Stimulated activated CD4-positive, alpha-beta T cell treated with anti-CD3 and anti-CD28 coated beads, Interleukin-15, amount 100 ng/mL, for 48 hours (primary cell): ENCODE results near the gene CTCFL.

Experiments used
- DNase-seq, 2 donors: peaks; one replicate each; pipeline ENCODE4 v3.0.0-alpha.2; 2020; ENCODE audit warnings: low read depth in 2 of 2

Gene CTCFL

DNA sequence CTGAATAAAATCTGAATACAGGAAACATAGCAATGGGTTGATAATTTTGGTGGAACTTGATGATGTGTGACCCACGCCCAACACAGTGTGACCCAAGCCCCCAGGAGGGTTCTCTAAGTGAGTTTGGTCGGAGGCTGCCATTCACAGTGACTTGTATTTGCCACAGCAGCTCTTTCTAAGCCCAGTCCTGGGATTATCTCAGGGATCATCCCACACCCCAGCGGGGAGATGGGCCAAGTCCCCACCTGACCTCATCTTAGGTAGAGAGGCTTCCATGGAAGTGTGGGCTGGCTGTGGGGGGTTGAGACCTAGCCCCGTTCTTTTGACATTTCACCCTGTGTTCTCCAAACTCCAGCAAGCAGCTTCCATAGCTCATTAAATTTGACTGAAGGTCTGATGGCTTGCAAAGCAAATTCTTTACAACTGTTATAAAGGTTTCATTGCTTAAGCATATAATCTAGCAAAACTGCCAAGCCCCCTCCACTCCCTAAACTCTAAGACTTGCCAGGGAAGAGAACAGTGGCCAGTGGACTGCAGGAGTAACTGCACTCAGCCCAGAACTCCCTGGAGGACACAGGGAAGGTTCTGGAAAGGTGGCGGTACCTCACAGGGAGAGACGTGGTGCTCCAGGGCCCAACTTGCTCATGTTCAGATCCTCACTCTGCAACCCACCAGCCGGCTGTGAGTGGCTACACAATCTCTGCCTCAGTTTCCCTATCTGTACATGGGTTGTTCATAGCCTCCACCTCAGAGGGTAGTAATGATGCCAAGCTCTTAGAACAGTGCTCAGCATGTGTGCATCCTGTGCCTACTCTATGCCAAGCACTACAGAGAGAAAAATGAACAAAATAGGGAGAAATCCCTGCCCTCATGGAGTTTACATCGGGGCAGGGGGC is 35.0 kb upstream of the CTCFL start:
- no peak for DNase-seq

DNA sequence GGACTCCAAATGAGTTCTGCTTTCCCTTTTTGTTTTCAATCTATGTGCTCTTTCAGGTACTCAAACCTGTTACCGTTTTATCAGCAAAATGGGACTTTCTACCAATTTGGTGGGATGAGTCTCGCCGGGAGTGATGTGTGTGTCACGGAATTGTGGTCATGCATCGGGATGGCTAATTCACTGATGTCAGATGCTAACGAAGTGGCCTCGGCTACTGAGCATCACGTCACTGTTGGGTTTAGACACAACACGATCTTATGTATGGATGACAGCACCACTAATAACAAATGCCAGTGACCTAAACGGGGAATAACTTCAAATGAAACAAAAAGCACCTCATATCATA is 34.3 kb upstream of the CTCFL start:
- no peak for DNase-seq

DNA sequence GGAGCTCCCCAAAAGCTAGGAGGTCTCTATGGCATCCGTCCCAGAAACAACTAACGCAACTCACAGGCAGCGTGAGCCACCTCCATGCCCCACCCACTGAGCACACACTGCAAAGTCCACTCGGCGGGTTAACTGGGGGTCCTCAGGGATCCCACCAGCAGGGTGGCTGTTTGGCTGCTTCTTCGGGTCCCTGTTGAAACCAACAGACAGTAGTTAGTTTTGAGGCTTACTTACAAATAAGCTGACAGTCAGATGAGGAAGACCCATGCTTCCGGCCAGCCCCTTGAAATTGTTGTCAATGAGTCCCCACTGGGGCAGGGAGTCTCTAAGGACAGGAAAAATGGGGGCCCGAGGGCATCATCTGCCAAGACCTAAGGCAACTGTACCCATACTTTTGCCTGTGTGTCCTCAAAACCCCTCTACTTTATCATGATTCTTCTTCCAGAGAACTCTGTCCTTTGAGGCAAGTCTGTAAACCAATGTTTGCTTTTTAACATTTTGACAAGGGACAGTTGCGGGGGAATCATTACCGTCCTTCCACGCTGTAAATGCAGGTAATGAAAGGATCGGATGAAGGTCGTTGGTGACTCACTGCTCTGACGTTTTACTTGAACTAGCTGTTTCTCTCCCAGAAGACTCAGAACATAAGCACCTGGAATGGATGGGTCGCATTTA is 33.8 kb upstream of the CTCFL start:
- DNase-seq = no peak

DNA sequence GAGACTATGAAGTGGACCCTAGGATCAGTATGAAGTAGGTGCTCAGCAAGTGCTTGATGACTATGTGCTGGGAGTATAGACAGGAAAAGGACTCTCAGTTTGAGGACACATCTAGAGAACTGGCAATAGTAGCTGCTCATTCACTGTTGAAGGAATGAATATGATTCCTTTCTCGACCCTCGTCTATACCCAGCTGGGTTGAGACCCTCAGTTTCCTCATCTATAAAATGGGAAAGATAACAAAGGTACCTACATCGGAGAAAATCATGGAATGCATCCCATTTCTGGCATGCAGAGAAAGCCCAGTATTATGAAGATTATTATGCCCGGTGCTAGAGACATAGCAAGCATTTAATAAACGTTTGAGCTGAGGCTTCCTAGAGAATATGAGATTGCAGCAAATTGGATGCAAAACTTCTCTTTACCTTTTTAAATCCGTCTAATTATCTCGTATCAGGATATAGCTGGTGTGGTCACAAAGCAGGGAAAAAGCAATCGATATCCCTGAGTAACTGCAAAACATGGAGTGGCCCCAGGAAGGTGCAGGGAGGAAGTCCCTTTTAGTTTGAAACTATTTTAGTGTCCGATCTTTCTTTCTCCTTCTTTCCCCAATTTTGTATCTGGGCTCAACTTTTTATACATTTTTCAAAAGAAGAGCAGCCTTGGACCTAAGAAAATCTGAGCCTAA is 33.1 kb upstream of the CTCFL start:
- no peak for DNase-seq

DNA sequence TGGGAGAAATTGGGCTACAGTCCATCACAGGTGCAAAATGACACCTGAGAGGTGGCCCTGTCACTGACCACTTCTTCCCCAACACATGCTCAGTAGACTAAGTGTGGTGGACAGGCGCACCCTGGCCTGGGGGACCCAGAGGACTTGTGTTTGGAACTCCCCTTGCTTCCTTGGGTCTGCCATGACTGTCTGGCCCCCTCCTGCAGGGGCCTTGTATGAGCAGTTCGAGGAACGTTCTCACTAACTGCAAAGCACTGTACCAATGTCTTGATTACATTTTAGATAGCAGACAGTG is 32.0 kb upstream of the CTCFL start:
- DNase-seq = no peak

DNA sequence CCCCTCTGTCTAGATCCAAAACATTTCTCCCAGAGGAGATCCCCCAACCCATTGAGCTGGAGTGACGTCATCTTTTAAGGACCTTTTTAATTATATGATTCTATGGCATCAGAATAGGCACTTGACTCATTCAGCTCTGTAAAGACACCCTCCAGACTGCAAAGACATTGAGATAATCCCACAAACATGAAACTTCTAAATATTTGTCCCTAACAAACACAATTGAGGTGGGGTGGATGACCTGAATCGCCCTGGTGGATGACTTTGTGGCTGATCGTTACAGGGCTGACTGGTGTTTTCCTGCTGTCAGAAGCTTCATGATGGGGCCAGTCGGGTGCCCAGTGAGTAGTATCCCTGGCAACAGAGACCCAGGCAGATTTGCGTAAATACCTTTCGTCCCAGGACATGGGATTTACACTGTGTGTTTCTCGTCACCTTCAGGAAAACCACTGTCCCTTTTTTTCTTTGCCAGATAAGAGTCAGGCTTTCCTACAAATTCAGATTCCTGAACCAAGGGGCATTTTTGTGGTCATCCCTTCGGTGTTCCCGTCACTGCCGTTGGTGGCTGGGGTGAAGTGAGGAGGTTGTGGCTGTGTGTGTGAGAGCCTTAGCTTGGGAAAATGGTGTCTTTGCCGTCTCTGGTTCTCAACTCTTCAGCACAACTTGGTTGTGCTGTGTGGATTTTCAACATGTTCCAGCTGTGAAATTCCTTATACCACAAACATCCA is 30.7 kb upstream of the CTCFL start:
- DNase-seq = no peak

DNA sequence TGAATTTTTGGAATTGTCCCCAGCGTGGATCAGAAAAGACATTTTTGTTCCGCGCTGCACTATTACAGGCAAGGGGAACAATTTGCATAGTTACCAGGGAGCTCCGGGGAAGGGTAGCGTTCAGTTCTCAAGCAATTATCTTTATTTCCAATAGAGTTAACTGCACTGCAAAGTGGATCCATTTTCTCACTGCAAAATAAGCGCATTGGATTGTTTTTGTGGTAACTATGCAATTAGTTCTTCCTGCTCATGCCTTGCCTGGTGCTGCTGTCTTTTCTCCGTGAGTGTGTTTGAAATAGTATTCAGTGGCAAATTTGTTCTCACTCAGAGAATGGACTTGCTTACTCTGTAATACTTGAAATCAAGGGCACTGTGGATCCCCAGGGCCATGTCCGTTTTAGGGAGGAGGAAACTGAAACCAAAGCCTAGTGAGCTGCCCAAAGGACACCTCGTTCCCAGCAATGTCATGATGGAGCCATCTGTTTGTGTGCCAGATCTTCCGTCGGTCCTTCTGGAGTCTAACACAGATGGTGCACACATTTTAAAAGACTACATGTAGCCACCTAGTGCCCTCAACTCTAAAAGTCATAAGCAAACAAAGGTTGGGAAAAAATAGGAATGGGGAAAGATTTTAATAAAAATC is 28.6 kb upstream of the CTCFL start:
- DNase-seq = no peak

DNA sequence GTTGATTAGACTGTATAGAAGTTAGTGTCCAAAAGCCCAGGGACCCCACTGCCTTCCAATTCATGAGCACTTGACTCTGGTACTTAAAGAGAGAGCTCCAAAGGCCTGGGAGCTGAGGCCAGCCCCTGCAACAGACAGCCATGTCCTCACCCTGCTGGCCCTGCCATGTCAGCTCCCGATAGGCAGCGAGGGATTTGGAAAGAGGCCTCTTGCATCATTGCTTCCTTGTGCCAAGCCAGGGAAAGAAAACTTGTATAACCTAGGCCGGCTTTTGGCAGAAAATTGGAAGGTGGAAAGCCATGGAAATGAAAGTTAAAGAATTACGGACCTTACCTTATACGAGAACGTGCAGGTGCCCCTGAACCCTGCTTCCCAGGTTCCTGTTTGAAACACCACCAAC is 27.5 kb upstream of the CTCFL start:
- DNase-seq = no peak

DNA sequence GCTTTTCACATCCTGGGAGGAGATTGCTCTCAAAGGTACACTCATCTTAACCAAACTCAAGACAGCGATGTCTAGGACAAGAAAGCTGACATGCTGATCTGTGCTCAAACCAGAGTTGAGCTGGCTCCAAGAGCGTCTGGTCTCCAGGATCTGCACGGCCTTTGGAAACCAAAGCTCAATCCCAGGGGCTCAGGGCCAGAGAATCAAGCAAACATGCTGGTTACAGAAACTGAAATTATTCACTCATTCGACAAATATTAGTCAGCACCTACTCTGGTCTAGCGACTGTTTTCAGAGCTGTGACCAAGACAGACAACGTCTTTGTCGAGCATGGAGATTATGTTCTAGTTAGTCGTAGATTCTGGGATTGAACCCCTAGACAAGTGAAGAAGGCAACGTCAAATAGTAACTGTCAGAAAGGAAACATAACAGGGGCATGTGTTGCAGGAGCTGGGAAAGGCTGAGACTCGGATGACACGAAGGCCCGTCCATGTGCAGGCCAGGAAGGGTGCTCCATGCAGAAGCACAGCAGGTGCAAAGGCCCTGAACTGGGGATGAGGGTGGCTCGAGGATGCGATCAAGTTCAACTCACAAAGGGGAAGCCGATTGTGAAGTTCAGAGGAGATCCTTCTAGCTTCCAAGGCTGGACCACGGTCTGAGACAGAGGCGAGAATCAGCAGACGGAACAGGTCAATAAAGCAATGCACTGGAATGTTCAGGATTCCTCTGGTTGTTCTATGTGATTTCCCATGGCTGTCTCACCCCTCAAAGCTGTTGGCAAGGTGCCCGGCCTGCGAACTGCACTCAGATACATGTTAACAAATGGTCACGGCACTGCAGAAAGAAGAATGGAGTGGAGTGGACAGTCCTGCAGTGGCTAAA is 23.5 kb upstream of the CTCFL start:
- DNase-seq = no peak

DNA sequence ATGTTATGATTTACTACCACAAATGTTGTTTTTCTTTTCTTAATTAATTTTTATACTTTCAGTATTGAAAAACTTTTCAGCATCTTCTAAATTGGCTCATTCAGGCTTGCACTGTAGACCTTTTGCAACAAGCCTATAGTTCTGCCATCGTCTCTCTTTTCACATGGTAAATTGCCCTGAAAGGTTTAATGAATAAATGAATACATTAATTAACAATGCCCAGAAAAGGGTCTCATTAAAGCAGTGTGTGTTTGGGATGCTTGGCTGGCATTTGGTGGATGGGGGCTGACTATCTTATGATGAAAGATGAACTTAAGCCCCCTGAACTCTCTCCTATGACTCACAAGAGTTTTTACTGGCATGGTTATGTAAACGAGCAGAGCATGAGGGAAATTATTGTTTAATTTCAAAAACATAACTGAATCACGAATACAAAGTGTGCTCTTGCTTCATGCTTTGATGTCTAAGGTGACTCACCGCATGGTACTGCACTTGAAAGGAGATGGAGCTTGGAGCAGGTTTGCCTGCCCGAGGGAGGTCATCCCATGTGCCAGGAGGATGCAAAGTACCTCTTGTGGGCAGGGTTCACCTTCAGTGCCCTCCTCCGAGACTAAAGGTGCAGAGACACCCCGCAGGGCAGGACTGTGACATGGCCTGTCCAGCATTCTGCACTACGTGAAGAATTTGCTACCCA is 22.2 kb upstream of the CTCFL start:
- DNase-seq = no peak

DNA sequence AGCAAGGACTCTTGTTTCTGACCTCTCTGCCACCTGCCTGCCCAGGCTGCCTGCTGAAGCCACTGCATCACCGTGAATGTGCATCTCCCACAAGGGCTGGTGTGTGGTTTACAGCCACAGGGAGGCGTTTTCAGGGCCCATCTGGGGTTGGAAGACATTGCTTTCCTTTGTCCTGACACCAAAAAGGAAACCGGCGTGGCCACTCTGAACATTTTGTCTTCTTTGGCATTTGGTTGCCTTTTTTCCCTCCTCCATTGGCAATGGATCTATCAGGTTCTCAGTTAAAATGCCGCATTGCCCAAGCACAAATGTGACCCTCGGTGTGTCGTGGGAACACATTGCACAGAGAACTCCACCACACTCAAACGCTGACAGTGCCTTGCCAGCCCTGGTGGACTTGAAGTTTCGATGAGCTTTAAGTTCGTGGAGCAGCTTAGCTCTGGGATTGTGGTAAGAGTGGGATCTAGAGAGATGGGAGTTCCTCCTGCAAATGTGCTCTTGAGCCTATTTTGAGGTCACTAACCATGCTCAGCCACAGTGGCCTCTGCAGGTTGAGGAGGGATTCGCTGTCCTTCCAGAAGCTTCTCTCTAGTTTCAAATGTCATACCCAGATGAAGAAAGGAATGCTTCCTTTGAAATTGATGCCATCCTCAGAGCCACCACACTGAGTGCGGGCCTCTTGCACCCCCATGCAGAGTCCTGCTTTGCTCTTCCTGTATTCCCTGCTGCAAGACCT is 21.2 kb upstream of the CTCFL start:
- no peak for DNase-seq

DNA sequence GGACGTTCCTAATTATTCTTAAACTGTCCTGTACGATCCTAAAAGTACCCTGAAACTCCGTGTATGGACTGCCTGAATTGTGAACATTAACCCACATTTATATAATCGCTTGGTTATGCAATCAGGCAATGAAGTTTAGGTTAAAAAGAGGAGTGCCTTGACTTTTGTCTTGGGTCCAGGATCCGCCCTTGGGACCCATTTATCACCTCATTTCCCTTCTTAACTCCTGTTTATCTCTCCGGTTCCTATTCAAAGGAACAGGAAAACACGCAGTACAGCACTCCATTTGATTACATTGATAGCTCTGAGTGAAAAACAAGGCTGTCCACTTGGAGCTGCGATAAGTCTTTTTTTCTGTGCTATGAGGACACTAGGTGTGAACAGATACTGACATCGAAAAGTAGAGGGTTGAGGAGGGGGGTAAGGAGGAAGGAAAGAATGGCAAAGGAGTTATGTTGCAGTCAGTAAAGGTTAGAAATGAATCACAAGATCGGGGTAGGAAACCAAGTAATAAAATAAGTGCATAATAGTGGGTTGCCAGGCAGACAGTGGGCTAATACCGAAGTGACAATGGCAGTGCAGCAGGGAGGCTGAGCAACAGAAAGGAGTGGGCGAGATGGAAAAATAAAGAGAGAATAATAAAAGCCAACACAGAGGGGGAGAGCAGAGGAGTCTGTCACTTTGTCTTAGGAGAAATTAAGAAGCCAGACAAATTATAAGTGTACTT is 20.1 kb upstream of the CTCFL start:
- DNase-seq = no peak

DNA sequence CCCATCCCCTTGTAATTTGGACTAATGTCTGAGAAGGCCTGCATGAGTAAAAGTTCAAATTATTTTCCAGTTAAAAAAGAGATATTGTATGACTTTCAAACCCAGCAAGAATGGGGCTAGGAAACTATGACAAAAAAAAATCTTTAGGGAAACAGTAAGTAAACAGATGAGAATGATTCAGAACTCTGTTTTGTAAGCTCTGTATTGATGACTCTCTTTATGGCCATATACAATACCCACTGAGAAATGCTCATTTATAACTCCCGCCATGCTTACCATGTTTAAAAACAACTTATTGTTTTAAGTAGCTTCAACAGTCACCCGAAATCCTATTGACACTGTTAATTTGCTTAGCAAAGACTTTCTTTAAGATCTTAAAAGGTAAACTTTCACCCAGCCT is 18.8 kb upstream of the CTCFL start:
- DNase-seq = no peak

DNA sequence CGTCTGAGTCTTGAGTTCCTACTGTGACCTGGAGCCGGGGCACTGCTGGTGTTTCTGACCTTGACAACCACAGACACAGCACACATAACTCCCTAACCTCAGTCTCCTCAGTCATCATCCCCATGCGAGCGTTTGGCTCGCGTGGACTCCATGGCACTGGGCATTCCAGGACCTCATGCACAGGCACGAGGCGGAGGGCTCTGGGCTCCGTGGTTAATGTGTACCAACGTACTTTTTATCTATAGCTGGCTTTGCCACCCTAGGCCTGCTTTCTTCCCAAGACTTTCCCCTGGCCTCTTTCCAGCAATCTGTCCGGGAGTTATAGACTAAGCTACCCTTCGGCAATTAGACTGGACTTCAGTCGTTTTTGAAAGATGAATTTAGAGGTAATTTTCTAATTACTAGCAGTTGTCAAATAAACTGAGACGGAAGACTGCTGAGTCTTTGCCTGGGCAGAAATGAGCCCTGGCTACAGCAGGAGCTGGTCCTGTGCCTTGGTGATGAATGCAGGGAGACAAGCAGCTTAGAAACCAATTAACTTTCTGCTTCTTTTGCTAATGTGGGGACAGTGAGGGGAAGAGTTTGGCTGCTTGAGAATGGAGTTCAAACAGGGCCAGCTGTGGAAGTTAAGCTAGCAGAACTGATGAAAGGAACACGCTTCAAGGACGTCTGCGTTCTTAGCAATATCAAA is 16.1 kb upstream of the CTCFL start:
- DNase-seq = no peak

DNA sequence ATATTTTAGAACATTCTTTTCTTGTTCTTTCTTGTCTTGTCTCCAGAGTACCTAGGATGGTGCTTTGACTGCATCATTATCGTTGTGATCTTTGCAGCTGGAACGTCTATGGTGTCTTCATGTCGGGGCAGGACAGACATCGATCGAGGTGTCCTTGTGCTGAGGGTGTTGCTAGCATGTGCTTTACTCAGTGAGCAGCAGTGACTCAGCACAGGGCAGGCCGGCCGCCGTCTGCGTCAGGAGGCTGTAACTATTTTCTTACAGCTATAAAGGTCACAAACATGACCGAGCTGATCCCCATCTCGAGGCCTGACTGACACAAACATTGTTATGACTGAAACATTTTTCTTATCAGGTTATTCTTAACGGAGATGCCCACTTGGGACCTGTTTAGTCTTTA is 14.9 kb upstream of the CTCFL start:
- DNase-seq = no peak

DNA sequence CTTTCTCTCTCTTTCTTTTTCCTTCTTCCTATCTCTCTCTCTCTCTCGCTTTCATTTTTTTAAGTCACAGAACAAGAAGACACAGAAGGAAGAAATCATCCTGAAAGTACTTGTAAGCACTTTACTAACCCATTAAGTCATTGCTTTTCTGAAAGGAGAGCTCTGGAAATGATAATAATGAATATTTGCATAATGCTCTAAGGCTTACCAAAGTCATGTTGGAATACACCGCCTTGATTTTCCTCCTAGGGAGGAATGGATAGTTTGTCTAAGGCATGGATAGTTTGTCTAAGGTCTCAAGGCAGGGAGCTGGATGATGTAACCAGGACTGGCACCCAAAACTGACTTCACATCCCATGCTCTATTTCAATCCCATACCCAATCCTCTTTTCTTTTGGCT is 12.9 kb upstream of the CTCFL start:
- DNase-seq = no peak

DNA sequence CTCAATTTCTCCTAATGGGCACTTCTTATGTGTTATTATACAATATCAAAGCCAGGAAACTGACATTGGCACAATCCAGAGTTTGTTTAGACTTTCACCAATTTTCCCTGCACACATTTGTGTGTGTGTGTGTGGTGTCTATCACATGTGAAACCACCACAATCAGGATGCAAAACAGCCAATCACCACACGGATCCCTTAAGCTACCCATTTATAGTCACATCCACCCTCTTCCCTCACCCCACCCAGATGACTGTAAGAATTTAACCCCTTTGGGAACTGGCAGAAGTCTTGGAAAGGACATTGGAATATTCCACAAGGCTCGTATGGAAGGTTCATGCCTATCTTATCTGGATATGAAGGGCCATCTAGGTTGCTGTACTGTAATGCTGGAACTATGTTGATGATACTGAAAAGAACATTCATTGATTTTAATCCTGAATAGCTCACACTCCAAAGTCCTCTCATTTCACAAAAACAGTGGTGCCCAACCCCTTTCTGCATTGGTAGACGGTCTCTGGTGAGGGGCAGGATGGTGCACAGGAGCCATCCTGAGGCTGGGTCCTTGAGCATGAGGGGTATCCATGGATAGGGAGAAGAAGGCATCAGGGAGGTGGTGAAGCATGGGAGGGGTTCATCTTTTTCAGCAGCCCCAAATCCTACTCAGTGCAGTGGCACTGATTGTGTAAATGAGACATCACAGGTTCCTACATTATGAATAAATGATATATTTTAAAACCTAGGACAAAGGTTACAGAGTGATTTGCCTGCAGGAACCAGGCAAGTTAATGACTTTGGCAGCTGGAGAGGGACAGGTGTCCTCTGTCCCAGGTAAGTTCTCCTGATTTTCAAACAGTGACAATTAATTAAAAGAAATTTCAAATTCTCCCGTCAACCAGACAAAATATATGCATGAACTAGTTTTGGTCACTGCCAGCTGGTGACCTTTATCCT is 12.1 kb upstream of the CTCFL start:
- no peak for DNase-seq
